Glutamatergic neuron (in vitro differentiated cells): Measurements from ENCODE around the gene TMEM41A. TPM values are rescaled to one million over a fixed set of nuclear protein-coding genes. Genes with fewer than 3 reads are reported as not detected.

ENCODE experiments used
- DNase-seq: peaks from one replicate; pipeline ENCODE4 v3.0.0; 2022
- H3K27ac Mint-ChIP-seq: one replicate; pipeline ENCODE4 v1.8.0; 2020; ENCODE audit warnings: mild to moderate bottlenecking, mixed read lengths, inconsistent platforms; ENCODE audit not compliant: unreplicated experiment
- H3K27me3 Mint-ChIP-seq: one replicate; pipeline ENCODE4 v1.8.0; 2020; ENCODE audit warnings: mild to moderate bottlenecking, moderate library complexity, mixed read lengths, inconsistent platforms; ENCODE audit not compliant: unreplicated experiment
- H3K36me3 Mint-ChIP-seq: one replicate; pipeline ENCODE4 v1.8.0; 2020; ENCODE audit warnings: mild to moderate bottlenecking, mixed read lengths, inconsistent platforms; ENCODE audit not compliant: unreplicated experiment
- H3K4me1 Mint-ChIP-seq: one replicate; pipeline ENCODE4 v1.8.0; 2020; ENCODE audit warnings: mild to moderate bottlenecking, low read depth, mixed read lengths, inconsistent platforms; ENCODE audit not compliant: unreplicated experiment
- H3K4me3 Mint-ChIP-seq: one replicate; pipeline ENCODE4 v1.8.0; 2020; ENCODE audit warnings: mild to moderate bottlenecking, mixed read lengths, inconsistent platforms; ENCODE audit not compliant: unreplicated experiment
- H3K9me3 Mint-ChIP-seq: one replicate; pipeline ENCODE4 v1.8.0; 2020; ENCODE audit warnings: mild to moderate bottlenecking, moderate library complexity, mixed read lengths, inconsistent platforms; ENCODE audit not compliant: unreplicated experiment
- CTCF ChIP-seq: fragments of 200-600 bp; sonication (generic); IDR thresholded peaks from one replicate; pipeline ENCODE4 v1.5.0; 2021; ENCODE audit not compliant: partially characterized antibody, unreplicated experiment
- total RNA-seq: library from RNA; stranded (reverse); fragmentation: NEBNext Ultra II Directional; extraction: Animal tissue kit (Norgen Biotek cat#: 25700); gene quantifications from one replicate; pipeline ENCODE4 v1.2.1, GENCODE V29; 2021; ENCODE audit not compliant: unreplicated experiment

TMEM41A gene
- total RNA-seq, 1 donor from 2014 or later, result 12.6 TPM

- Mint-ChIP-seq H3K4me3 (no peak overlapping the region), H3K9me3 (peaks cover 2% of the 10 kb centered on the region), H3K4me1 (no peaks in the 10 kb centered on the region), H3K36me3 (no peaks in the 10 kb centered on the region), H3K27ac (no peak overlapping the region), H3K27me3 (no peaks in the 10 kb centered on the region)
- TF ChIP-seq CTCF, result no peak
- no peak for DNase-seq
These were observed 58.9 kb downstream of the TMEM41A start for GRCh38 chr3:185439745-185440466.

Other genes with a start within 250 kb of the TMEM41A start
- 4.9 TPM for gene EHHADH, start 245.0 kb downstream of the TMEM41A start, total RNA-seq
- gene MAP3K13, start 135.9 kb downstream of the TMEM41A start, total RNA-seq, result 110 TPM
- not detected for gene LIPH, start 53.6 kb upstream of the TMEM41A start, total RNA-seq
- gene SENP2, start 87.3 kb upstream of the TMEM41A start, total RNA-seq, result 54.6 TPM